A549 (cell line): ENCODE measurements around the gene KCNB1.

Experiments used
- BHLHE40 ChIP-seq: IDR thresholded peaks from 2 replicates; pipeline ENCODE4 v1.6.1; 2012; ENCODE audit warnings: low read depth, low read length, inconsistent platforms
- CEBPB ChIP-seq, 2 experiments: fragments of >200 bp in 1 of 2; sonication (Bioruptor Twin) in 1 of 2; formaldehyde crosslinking in 1 of 2; IDR thresholded peaks; 2 replicates each; pipeline ENCODE4 v1.6.1; 2012 to 2016
- CHD2 ChIP-seq: fragments of 150-350 bp; IDR thresholded peaks from 2 replicates; pipeline ENCODE4 v1.6.1; 2014; ENCODE audit warnings: low read length; ENCODE audit not compliant: partially characterized antibody
- MAZ ChIP-seq: fragments of 150-350 bp; IDR thresholded peaks from 2 replicates; pipeline ENCODE4 v1.6.1; 2014; ENCODE audit warnings: antibody characterized with exemption, low read depth, low read length, borderline replicate concordance
- POLR2A ChIP-seq: IDR thresholded peaks from 2 replicates; pipeline ENCODE4 v1.6.1; 2012; ENCODE audit warnings: mild to moderate bottlenecking, low read length
- POLR2AphosphoS2 ChIP-seq: conservative IDR thresholded peaks from 2 replicates; pipeline ENCODE4 v1.6.1; 2012; ENCODE audit warnings: low read length, improper control_type of control experiment, inconsistent platforms
- RAD21 ChIP-seq, 2 experiments: fragments of >200 bp in 1 of 2; sonication (Bioruptor Twin) in 1 of 2; formaldehyde crosslinking in 1 of 2; IDR thresholded peaks in 1 of 2; conservative IDR thresholded peaks in 1 of 2; 2 replicates in 1 of 2; 3 replicates in 1 of 2; pipeline ENCODE4 v1.6.1; 2012 to 2018; ENCODE audit warnings: inconsistent platforms in 1 of 2
- RFX5 ChIP-seq: fragments of 450-650 bp; IDR thresholded peaks from 2 replicates; pipeline ENCODE4 v1.7.1; 2014; ENCODE audit warnings: antibody characterized with exemption, mild to moderate bottlenecking, moderate library complexity
- SMC3 ChIP-seq: fragments of >200 bp; sonication (Bioruptor Twin); formaldehyde crosslinking; IDR thresholded peaks from 3 replicates; pipeline ENCODE4 v1.6.1; 2018; ENCODE audit warnings: inconsistent platforms
- TF ChIP-seq, protein P1 (sequence below): fragments of >200 bp; sonication (Bioruptor Twin); formaldehyde crosslinking; IDR thresholded peaks from 3 replicates; pipeline ENCODE4 v1.5.1; 2016

GRCh38 chr20:49345524-49345923, 136.9 kb downstream of the KCNB1 start:
- TF ChIP-seq, protein P1, sequence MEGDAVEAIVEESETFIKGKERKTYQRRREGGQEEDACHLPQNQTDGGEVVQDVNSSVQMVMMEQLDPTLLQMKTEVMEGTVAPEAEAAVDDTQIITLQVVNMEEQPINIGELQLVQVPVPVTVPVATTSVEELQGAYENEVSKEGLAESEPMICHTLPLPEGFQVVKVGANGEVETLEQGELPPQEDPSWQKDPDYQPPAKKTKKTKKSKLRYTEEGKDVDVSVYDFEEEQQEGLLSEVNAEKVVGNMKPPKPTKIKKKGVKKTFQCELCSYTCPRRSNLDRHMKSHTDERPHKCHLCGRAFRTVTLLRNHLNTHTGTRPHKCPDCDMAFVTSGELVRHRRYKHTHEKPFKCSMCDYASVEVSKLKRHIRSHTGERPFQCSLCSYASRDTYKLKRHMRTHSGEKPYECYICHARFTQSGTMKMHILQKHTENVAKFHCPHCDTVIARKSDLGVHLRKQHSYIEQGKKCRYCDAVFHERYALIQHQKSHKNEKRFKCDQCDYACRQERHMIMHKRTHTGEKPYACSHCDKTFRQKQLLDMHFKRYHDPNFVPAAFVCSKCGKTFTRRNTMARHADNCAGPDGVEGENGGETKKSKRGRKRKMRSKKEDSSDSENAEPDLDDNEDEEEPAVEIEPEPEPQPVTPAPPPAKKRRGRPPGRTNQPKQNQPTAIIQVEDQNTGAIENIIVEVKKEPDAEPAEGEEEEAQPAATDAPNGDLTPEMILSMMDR = no peak
- TF ChIP-seq SMC3 (no peak), MAZ (no peak), RAD21 (conservative IDR thresholded peaks at IDR 0.05 in 1 of 2, IDR thresholded peaks at IDR 0.05 in 1 of 2) (no peak), RFX5 (no peak), POLR2A (no peak), POLR2AphosphoS2 (no peak), BHLHE40 (no peak), CEBPB (IDR thresholded peaks at IDR 0.05) (peak in 1 of 2 experiments; percentile 26; a peak in 1 of 4 replicates), CHD2 (no peak)
